SK-N-SH (cell line): ENCODE results near the gene RNF217. TPM values are rescaled to one million over a fixed set of nuclear protein-coding genes. Genes with fewer than 3 reads are reported as not detected.

ENCODE experiments used
- CTCF ChIA-PET: fragments of 300-600, 350-600 bp; formaldehyde crosslinking; extraction: SDS; loops from one replicate; lab custom pipeline; 2021; lab: Yijun Ruan, JAX
- POLR2A ChIA-PET: fragments of 350-600 bp; sonication (Branson Sonifier 250); formaldehyde crosslinking; extraction: SDS; loops from one replicate; lab custom pipeline; 2020; ENCODE audit warnings: antibody characterized with exemption, inconsistent platforms; lab: Yijun Ruan, JAX
- DNase-seq: peaks from one replicate; pipeline ENCODE4 v3.0.0; 2012
- H2AFZ ChIP-seq: fragments of 200-600 bp; sonication (generic); 2 replicates; pipeline ENCODE4 v1.8.1; 2016; ENCODE audit warnings: antibody characterized with exemption, mild to moderate bottlenecking, low read depth
- H3F3A ChIP-seq: fragments of 200-600 bp; sonication (generic); replicated peaks from 2 replicates; pipeline ENCODE3; 2016; ENCODE audit warnings: antibody characterized with exemption, mild to moderate bottlenecking; ENCODE audit not compliant: insufficient read depth
- H3K27ac ChIP-seq, 2 experiments: fragments of 200-500 bp in 1 of 2; fragments of 200-600 bp in 1 of 2; sonication (Bioruptor generic) in 1 of 2; sonication (generic), shearing (Covaris generic) in 1 of 2; 2 replicates each; pipeline versions ENCODE4 v1.5.1 to v1.6.1; 2014 to 2016; ENCODE audit warnings: low read depth in 2 of 2, inconsistent platforms in 1 of 2, low read length in 1 of 2, mild to moderate bottlenecking in 1 of 2, mixed read lengths in 1 of 2
- H3K27me3 ChIP-seq: fragments of 200-600 bp; sonication (generic), shearing (Covaris generic); 2 replicates; pipeline ENCODE4 v1.6.1; 2016; ENCODE audit warnings: mixed run types; ENCODE audit not compliant: insufficient read depth
- H3K36me3 ChIP-seq, 2 experiments: fragments of 200-500 bp in 1 of 2; fragments of 200-600 bp in 1 of 2; sonication (Bioruptor generic) in 1 of 2; sonication (generic) in 1 of 2; replicated peaks in 1 of 2; 2 replicates each; pipeline versions ENCODE3 to v1.5.1; 2014 to 2016; ENCODE audit warnings: low read length in 1 of 2, mild to moderate bottlenecking in 1 of 2; ENCODE audit not compliant: insufficient read depth in 2 of 2, control insufficient read depth in 1 of 2
- H3K4me1 ChIP-seq, 2 experiments: fragments of 200-500 bp in 1 of 2; fragments of 200-600 bp in 1 of 2; sonication (Bioruptor generic) in 1 of 2; sonication (generic), shearing (Covaris generic) in 1 of 2; 2 replicates each; pipeline versions ENCODE4 v1.5.1 to v1.6.1; 2014 to 2016; ENCODE audit warnings: low read depth in 1 of 2, low read length in 1 of 2, mixed run types in 1 of 2; ENCODE audit not compliant: insufficient read depth in 2 of 2, control insufficient read depth in 1 of 2
- H3K4me2 ChIP-seq: fragments of 200-600 bp; sonication (generic), shearing (Covaris generic); 2 replicates; pipeline ENCODE4 v1.6.1; 2017; ENCODE audit warnings: mixed run types
- H3K4me3 ChIP-seq, 2 experiments: fragments of 200-500 bp in 1 of 2; fragments of 200-600 bp in 1 of 2; sonication (Bioruptor generic) in 1 of 2; sonication (generic), shearing (Covaris generic) in 1 of 2; 2 replicates each; pipeline versions ENCODE4 v1.5.1 to v1.8.1; 2014 to 2016; ENCODE audit warnings: low read depth in 2 of 2, inconsistent platforms in 1 of 2, low read length in 1 of 2, mild to moderate bottlenecking in 1 of 2, mixed read lengths in 1 of 2, moderate library complexity in 1 of 2
- H3K79me2 ChIP-seq: fragments of 200-600 bp; sonication (generic); 2 replicates; pipeline ENCODE4 v1.8.1; 2017; ENCODE audit warnings: mild to moderate bottlenecking; ENCODE audit not compliant: insufficient read depth
- H3K9ac ChIP-seq: fragments of 200-600 bp; sonication (generic); 2 replicates; pipeline ENCODE4 v1.6.1; 2017; ENCODE audit warnings: mixed run types
- H3K9me2 ChIP-seq: fragments of 200-600 bp; sonication (generic); 2 replicates; pipeline ENCODE4 v1.6.1; 2017; ENCODE audit warnings: mixed run types
- H3K9me3 ChIP-seq: fragments of 200-600 bp; sonication (generic); 2 replicates; pipeline ENCODE4 v1.6.1; 2017; ENCODE audit warnings: mixed run types, mild to moderate bottlenecking, moderate library complexity
- H4K20me1 ChIP-seq: fragments of 200-600 bp; sonication (generic); 2 replicates; pipeline ENCODE4 v1.6.1; 2017; ENCODE audit warnings: mild to moderate bottlenecking, mixed run types; ENCODE audit not compliant: insufficient read depth
- CHD2 ChIP-seq: fragments of 150-350 bp; IDR thresholded peaks from 2 replicates; pipeline ENCODE4 v1.6.1; 2018; ENCODE audit warnings: low read length; ENCODE audit not compliant: partially characterized antibody
- ELF1 ChIP-seq: IDR thresholded peaks from 2 replicates; pipeline ENCODE4 v1.4.0; 2012
- EP300 ChIP-seq, 2 experiments: IDR thresholded peaks; 2 replicates each; pipeline versions ENCODE4 v1.4.0 to v1.6.1; 2012; ENCODE audit warnings: borderline replicate concordance in 1 of 2, low read depth in 1 of 2, low read length in 1 of 2
- EZH2phosphoT487 ChIP-seq: fragments of 200-600 bp; sonication (generic); IDR thresholded peaks from 2 replicates; pipeline ENCODE4 v1.6.1; 2017; ENCODE audit warnings: low read depth, mixed run types, mild to moderate bottlenecking, antibody characterized with exemption, moderate library complexity, borderline replicate concordance
- FOXJ3 ChIP-seq: sonication (generic); formaldehyde crosslinking; IDR thresholded peaks from 2 replicates; pipeline ENCODE4 v1.5.1; 2020; ENCODE audit warnings: mild to moderate bottlenecking, missing genetic modification reagents
- NRF1 ChIP-seq: IDR thresholded peaks from 2 replicates; pipeline ENCODE4 v1.6.1; 2012; ENCODE audit warnings: low read depth, mild to moderate bottlenecking, low read length
- RXRA ChIP-seq: IDR thresholded peaks from 2 replicates; pipeline ENCODE4 v1.4.0; 2012; ENCODE audit warnings: low read depth, mild to moderate bottlenecking, borderline replicate concordance
- SIN3A ChIP-seq: IDR thresholded peaks from 2 replicates; pipeline ENCODE4 v1.6.1; 2012; ENCODE audit warnings: low read depth, mild to moderate bottlenecking, low read length, moderate library complexity, borderline replicate concordance
- TCF12 ChIP-seq: IDR thresholded peaks from 2 replicates; pipeline ENCODE4 v1.4.0; 2012
- YY1 ChIP-seq: IDR thresholded peaks from 2 replicates; pipeline ENCODE4 v1.4.0; 2012; ENCODE audit warnings: low read depth, mild to moderate bottlenecking
- WGBS: methylation state at CpG from one replicate; pipeline ENCODE4 v1.1.6; 2017; ENCODE audit warnings: low lambda C conversion rate; 5-methylcytosine and 5-hydroxymethylcytosine counted together
- polyA plus RNA-seq, 3 experiments: library from polyadenylated mRNA; depleted of rRNA; stranded (reverse); fragments of >200 nt; gene quantifications; 2 replicates each; pipeline ENCODE4 v1.2.3, GENCODE V29; 2012
- TF ChIP-seq, protein P1 (sequence below): IDR thresholded peaks from 2 replicates; pipeline ENCODE4 v1.4.0; 2012; ENCODE audit warnings: low read depth
- TF ChIP-seq, protein P2 (sequence below): fragments of 150-350 bp; IDR thresholded peaks from 2 replicates; pipeline ENCODE4 v1.6.1; 2017; ENCODE audit warnings: antibody characterized with exemption, low read length, low read depth, borderline replicate concordance
- TF ChIP-seq, protein P3 (sequence below): IDR thresholded peaks from 2 replicates; pipeline ENCODE4 v1.4.0; 2012; ENCODE audit warnings: low read depth, borderline replicate concordance
- TF ChIP-seq, protein P4 (sequence below): IDR thresholded peaks from 2 replicates; pipeline ENCODE4; 2012
- TF ChIP-seq, protein P5 (sequence below): fragments of 150-350 bp; IDR thresholded peaks from 2 replicates; pipeline ENCODE4 v1.6.1; 2016; ENCODE audit warnings: mild to moderate bottlenecking, low read depth, low read length
- TF ChIP-seq, protein P6 (sequence below): IDR thresholded peaks from 2 replicates; pipeline ENCODE4 v1.6.1; 2012; ENCODE audit warnings: mild to moderate bottlenecking, low read depth, low read length, moderate library complexity

The RNF217 gene
- polyA plus RNA-seq, 1 of the 3 experiments (the other 2 are of a cell fraction): 0.28 TPM

DNA sequence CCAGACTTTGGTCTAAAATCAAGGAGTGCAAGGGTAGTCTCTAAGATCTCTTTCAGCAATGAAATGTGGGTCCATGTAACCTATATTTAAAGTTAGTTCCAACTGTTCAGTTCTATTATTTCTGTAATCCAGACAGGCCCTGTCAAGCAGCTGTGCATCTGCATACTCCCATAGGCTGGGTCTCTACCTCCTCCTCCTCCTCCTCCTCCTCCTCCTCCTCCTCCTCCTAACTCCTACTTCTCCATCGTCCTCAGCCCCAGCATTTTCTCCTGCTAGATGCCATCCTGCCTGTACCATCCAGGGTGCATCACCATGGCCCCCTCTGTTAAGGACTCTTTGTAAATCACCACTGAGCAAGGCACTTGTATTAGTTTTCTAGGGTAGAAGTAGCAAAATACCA lies 138.9 kb downstream of the RNF217 start:
- WGBS: 33% methylated on average over 1 of the region's 1 CpG
- POLR2A ChIA-PET: no interaction called here
- CTCF ChIA-PET: interaction anchor here (2.3 kb wide), 1 partner anchor 13 kb away, joined by 11 read pairs; no protein-coding TSS in a partner anchor

DNA sequence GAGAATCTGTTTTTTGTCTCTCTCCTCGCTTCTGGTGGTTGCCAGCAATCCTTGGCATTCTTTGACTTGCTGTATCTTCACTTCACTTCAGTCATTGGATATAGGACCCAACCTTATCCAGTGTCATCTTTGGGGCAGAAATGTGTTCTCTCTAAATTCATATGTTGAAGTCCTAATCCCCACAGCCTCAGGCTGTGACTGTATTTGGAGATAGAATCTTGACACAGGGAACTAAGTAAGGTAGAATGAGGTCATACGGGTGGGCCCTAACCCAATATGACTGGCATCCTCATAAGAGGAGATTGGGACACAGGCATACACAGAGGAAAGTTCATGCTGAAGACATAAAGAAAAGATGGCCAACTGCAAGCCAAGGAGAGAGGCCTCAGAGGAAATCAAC lies 139.4 kb downstream of the RNF217 start:
- H3K9ac ChIP-seq: no peak overlapping the region
- TF ChIP-seq, protein P1, sequence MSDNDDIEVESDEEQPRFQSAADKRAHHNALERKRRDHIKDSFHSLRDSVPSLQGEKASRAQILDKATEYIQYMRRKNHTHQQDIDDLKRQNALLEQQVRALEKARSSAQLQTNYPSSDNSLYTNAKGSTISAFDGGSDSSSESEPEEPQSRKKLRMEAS: no peak
- TF ChIP-seq, protein P2, sequence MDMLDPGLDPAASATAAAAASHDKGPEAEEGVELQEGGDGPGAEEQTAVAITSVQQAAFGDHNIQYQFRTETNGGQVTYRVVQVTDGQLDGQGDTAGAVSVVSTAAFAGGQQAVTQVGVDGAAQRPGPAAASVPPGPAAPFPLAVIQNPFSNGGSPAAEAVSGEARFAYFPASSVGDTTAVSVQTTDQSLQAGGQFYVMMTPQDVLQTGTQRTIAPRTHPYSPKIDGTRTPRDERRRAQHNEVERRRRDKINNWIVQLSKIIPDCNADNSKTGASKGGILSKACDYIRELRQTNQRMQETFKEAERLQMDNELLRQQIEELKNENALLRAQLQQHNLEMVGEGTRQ: no peak
- TF ChIP-seq TCF12: no peak
- TF ChIP-seq, protein P3, sequence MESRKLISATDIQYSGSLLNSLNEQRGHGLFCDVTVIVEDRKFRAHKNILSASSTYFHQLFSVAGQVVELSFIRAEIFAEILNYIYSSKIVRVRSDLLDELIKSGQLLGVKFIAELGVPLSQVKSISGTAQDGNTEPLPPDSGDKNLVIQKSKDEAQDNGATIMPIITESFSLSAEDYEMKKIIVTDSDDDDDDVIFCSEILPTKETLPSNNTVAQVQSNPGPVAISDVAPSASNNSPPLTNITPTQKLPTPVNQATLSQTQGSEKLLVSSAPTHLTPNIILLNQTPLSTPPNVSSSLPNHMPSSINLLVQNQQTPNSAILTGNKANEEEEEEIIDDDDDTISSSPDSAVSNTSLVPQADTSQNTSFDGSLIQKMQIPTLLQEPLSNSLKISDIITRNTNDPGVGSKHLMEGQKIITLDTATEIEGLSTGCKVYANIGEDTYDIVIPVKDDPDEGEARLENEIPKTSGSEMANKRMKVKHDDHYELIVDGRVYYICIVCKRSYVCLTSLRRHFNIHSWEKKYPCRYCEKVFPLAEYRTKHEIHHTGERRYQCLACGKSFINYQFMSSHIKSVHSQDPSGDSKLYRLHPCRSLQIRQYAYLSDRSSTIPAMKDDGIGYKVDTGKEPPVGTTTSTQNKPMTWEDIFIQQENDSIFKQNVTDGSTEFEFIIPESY: no peak
- TF ChIP-seq, protein P4, sequence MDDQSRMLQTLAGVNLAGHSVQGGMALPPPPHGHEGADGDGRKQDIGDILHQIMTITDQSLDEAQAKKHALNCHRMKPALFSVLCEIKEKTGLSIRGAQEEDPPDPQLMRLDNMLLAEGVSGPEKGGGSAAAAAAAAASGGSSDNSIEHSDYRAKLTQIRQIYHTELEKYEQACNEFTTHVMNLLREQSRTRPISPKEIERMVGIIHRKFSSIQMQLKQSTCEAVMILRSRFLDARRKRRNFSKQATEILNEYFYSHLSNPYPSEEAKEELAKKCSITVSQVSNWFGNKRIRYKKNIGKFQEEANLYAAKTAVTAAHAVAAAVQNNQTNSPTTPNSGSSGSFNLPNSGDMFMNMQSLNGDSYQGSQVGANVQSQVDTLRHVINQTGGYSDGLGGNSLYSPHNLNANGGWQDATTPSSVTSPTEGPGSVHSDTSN: no peak
- peaks cover 4 to 31% of the 10 kb centered on the region in 2 experiments; a peak in 2 of 4 replicates for H3K4me1 ChIP-seq
- H4K20me1 ChIP-seq: no peaks in the 10 kb centered on the region
- no peaks in the 10 kb centered on the region for H3K36me3 ChIP-seq
- DNase-seq: no peak
- H3K4me2 ChIP-seq: no peak overlapping the region
- H3F3A ChIP-seq: peaks cover 3% of the 10 kb centered on the region
- peak overlapping the region; percentile 37; the same call in 1 of the 2 replicates for H2AFZ ChIP-seq
- no peaks in the 10 kb centered on the region for H3K9me3 ChIP-seq
- no peaks in the 10 kb centered on the region; the same call in 1 of the 2 replicates for H3K27me3 ChIP-seq
- no peaks in the 10 kb centered on the region for H3K79me2 ChIP-seq
- peak overlapping the region in 1 of 2 experiments; percentile 31; a peak in 1 of 4 replicates for H3K27ac ChIP-seq
- ChIA-PET CTCF (interaction anchor here (2.8 kb wide), 1 partner anchor 12 kb away, joined by 12 read pairs; no protein-coding TSS in a partner anchor), POLR2A (no interaction called here)
- H3K4me3 ChIP-seq: no peak overlapping the region
- H3K9me2 ChIP-seq: no peaks in the 10 kb centered on the region
- 43% methylated on average over 2 of the region's 2 CpGs for WGBS

More for the DNA sequence above, 138.9 kb downstream of the RNF217 start:
- Histone ChIP-seq H3K27me3 (no peaks in the 10 kb centered on the region; the same call in 1 of the 2 replicates), H3K79me2 (no peaks in the 10 kb centered on the region), H3K27ac (no peak overlapping the region), H4K20me1 (no peaks in the 10 kb centered on the region), H3K9me2 (no peaks in the 10 kb centered on the region), H3K4me3 (no peak overlapping the region), H3K9ac (no peak overlapping the region), H2AFZ (no peak overlapping the region), H3K4me2 (no peak overlapping the region), H3K4me1 (peaks cover 4 to 31% of the 10 kb centered on the region in 2 experiments; a peak in 2 of 4 replicates), H3K9me3 (no peaks in the 10 kb centered on the region), H3F3A (peaks cover 3% of the 10 kb centered on the region), H3K36me3 (no peaks in the 10 kb centered on the region)
- TF ChIP-seq CHD2 (no peak), SIN3A (no peak), TCF12 (no peak), FOXJ3 (CRISPR knock-in tag) (no peak), NRF1 (no peak), ELF1 (no peak), RXRA (no peak), EP300 (IDR thresholded peaks at IDR 0.05; ENCODE audit: borderline replicate concordance in 1 of 2, low read depth in 1 of 2, low read length in 1 of 2) (no peak), YY1 (no peak), EZH2phosphoT487 (no peak)
- TF ChIP-seq, protein P5, sequence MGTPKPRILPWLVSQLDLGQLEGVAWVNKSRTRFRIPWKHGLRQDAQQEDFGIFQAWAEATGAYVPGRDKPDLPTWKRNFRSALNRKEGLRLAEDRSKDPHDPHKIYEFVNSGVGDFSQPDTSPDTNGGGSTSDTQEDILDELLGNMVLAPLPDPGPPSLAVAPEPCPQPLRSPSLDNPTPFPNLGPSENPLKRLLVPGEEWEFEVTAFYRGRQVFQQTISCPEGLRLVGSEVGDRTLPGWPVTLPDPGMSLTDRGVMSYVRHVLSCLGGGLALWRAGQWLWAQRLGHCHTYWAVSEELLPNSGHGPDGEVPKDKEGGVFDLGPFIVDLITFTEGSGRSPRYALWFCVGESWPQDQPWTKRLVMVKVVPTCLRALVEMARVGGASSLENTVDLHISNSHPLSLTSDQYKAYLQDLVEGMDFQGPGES: no peak
- TF ChIP-seq, protein P6, sequence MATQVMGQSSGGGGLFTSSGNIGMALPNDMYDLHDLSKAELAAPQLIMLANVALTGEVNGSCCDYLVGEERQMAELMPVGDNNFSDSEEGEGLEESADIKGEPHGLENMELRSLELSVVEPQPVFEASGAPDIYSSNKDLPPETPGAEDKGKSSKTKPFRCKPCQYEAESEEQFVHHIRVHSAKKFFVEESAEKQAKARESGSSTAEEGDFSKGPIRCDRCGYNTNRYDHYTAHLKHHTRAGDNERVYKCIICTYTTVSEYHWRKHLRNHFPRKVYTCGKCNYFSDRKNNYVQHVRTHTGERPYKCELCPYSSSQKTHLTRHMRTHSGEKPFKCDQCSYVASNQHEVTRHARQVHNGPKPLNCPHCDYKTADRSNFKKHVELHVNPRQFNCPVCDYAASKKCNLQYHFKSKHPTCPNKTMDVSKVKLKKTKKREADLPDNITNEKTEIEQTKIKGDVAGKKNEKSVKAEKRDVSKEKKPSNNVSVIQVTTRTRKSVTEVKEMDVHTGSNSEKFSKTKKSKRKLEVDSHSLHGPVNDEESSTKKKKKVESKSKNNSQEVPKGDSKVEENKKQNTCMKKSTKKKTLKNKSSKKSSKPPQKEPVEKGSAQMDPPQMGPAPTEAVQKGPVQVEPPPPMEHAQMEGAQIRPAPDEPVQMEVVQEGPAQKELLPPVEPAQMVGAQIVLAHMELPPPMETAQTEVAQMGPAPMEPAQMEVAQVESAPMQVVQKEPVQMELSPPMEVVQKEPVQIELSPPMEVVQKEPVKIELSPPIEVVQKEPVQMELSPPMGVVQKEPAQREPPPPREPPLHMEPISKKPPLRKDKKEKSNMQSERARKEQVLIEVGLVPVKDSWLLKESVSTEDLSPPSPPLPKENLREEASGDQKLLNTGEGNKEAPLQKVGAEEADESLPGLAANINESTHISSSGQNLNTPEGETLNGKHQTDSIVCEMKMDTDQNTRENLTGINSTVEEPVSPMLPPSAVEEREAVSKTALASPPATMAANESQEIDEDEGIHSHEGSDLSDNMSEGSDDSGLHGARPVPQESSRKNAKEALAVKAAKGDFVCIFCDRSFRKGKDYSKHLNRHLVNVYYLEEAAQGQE: no peak
- no peak for DNase-seq
